ENCODE data around the gene CACNA1C.

- TF ChIP-seq GATA3 (IDR thresholded peaks at IDR 0.05; ENCODE audit: low read depth, low read length) (no peak), GATA2 (IDR thresholded peaks at IDR 0.05; ENCODE audit: low read depth, low read length) (no peak)
Observed at GRCh38 chr12:2049604-2050540, 2.9 kb upstream of the CACNA1C start.
